Kidney epithelial cell (primary cell): ENCODE measurements around the gene SENP1. TPM values are rescaled to one million over a fixed set of nuclear protein-coding genes. Genes with fewer than 3 reads are reported as not detected.

ENCODE experiments used
- DNase-seq: peaks from one replicate; pipeline ENCODE4 v3.0.0-alpha.2; 2010; ENCODE audit warnings: low read depth
- H3K27me3 ChIP-seq: 2 replicates; pipeline ENCODE4 v1.6.0; 2011; ENCODE audit warnings: low read length; ENCODE audit not compliant: control insufficient read depth, insufficient read depth
- H3K36me3 ChIP-seq: 2 replicates; pipeline ENCODE4 v1.5.1; 2011; ENCODE audit warnings: low read length; ENCODE audit not compliant: control insufficient read depth, insufficient read depth
- H3K4me3 ChIP-seq: 2 replicates; pipeline ENCODE4 v1.5.1; 2011; ENCODE audit warnings: low read depth, mild to moderate bottlenecking, control low read depth, low read length
- CTCF ChIP-seq: IDR thresholded peaks from 2 replicates; pipeline ENCODE4 v1.5.1; 2011; ENCODE audit warnings: mild to moderate bottlenecking, moderate library complexity, low read length, control low read depth, inconsistent platforms; ENCODE audit not compliant: insufficient read depth, poor library complexity, severe bottlenecking
- total RNA-seq: library from RNA; depleted of rRNA; stranded (reverse); fragments of >200 nt; gene quantifications from 2 replicates; pipeline ENCODE4 v1.2.3, GENCODE V29; 2015

Gene SENP1
- total RNA-seq, 1 donor from 2014 or later: 13.2 TPM

DNA sequence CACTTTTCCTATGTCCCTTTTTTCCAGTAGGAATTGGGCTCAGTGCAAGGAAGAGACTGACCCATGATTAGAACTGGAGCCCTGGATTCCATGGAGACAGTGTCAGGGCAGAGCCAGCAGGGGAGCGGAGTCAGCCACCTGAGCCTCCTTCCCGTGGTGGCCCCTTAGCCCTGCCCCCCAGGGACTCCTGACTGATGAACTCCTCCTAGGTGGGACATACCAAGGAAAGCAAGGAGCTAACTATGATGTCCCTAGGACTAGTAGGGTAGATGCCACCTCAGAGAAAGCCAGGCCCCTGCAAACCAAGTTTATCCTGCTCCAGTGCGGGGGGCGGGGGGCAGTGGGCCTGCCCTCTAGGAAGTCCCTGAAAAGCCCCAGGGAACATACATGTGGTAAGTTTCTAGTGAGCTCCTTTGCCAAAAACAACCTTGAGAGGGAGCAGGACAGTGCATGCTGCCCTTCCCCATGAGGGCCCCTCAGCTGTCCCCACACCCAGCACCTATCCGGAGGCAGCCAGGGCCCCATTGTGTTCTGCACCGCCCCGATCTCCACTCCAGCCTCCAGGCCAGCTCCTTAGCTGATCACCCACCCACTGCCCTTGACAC, 95.4 kb downstream of the SENP1 start:
- Histone ChIP-seq H3K27me3 (peaks cover 25% of the 10 kb centered on the region), H3K4me3 (no peak overlapping the region), H3K36me3 (no peaks in the 10 kb centered on the region)
- no peak for DNase-seq
- no peak for TF ChIP-seq CTCF

DNA sequence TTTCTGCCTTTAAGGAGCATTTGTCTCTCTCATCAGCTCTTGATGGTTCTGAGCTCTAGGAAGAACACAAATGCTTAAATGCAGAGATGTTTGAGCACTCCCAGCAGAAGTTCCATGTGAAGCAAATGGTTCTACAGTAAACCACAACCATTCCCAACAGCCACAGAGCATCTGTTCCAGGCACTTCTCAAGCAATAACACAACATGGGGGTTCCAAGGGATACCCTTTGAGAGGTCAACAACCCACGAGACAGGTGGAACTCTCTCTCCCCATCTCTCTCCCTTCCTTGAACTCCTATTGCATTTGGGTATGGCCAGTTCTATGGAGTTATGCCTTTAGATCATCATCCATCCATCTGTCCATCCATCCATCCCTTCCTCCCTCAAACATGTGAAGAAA, 96.4 kb downstream of the SENP1 start:
- Histone ChIP-seq H3K27me3 (peaks cover 32% of the 10 kb centered on the region), H3K36me3 (no peaks in the 10 kb centered on the region)
- DNase-seq: no peak

GRCh38 chr12:48008950-48009349, 96.9 kb downstream of the SENP1 start:
- Histone ChIP-seq H3K4me3 (no peak overlapping the region), H3K27me3 (peaks cover 37% of the 10 kb centered on the region), H3K36me3 (no peaks in the 10 kb centered on the region)
- no peak for DNase-seq
- no peak for TF ChIP-seq CTCF

More for the DNA sequence above, 96.4 kb downstream of the SENP1 start:
- H3K4me3 ChIP-seq: no peak overlapping the region
- TF ChIP-seq CTCF: no peak

- peaks cover 43% of the 10 kb centered on the region for H3K27me3 ChIP-seq
These were observed 97.5 kb downstream of the SENP1 start for GRCh38 chr12:48008349-48008748.

GRCh38 chr12:48007206-48007605, 98.7 kb downstream of the SENP1 start:
- no peaks in the 10 kb centered on the region for H3K36me3 ChIP-seq
- no peak for TF ChIP-seq CTCF

More at GRCh38 chr12:48008349-48008748, 97.5 kb downstream of the SENP1 start:
- H3K36me3 ChIP-seq: no peaks in the 10 kb centered on the region
- no peak overlapping the region for H3K4me3 ChIP-seq
- DNase-seq: no peak
- TF ChIP-seq CTCF: no peak

GRCh38 chr12:48005750-48006021, 100.2 kb downstream of the SENP1 start:
- no peak for DNase-seq
- peaks cover 64% of the 10 kb centered on the region for H3K27me3 ChIP-seq
- TF ChIP-seq CTCF: no peak
- no peak overlapping the region for H3K4me3 ChIP-seq
- H3K36me3 ChIP-seq: no peaks in the 10 kb centered on the region

More at GRCh38 chr12:48007206-48007605, 98.7 kb downstream of the SENP1 start:
- Histone ChIP-seq H3K4me3 (no peak overlapping the region), H3K27me3 (peaks cover 55% of the 10 kb centered on the region)
- no peak for DNase-seq
